HG02973 (cell line): ENCODE results near the gene LRRIQ3.

Source experiments
- ATAC-seq: cut with Tn5 transposase; IDR thresholded peaks from one replicate; pipeline ENCODE4 v1.9.1; 2021; ENCODE audit warnings: moderate library complexity; ENCODE audit not compliant: unreplicated experiment

LRRIQ3 gene

DNA sequence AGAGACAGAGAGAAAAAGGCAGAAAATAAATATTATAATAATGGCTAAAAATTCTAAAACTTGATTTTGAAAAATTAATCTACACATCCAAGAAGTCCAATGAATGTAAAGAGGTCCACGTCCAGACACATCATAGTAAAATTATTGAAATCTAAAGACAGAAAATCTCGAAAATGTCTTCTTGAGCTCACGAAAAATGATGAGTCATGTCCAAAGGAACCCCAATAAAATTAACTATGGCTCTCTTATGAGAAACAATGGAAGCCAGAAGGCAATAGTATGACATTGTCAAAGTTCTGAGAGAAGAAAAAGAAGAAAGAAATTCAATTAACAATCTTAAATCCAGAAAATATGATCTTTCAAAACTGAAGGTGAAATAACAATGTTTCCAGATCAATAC lies 84.6 kb downstream of the LRRIQ3 start:
- ATAC-seq, result no peak

DNA sequence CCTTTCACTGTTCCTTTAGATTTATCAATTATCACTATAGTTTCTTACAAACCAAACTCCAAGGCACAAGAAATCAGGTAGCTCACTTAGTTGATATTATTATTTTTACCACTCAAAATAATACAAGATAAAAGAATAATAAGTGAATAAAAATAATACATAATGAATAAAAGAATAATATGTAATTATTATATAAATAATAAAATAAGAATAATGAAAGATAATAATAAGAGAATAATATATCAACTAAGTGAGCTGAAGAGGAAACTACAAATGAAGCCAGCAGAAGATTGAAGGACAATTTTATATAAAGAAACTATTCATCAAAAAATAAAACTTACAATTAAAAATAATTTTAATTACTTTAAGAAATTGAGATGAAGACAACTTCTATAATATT lies 90.6 kb downstream of the LRRIQ3 start:
- no peak for ATAC-seq

DNA sequence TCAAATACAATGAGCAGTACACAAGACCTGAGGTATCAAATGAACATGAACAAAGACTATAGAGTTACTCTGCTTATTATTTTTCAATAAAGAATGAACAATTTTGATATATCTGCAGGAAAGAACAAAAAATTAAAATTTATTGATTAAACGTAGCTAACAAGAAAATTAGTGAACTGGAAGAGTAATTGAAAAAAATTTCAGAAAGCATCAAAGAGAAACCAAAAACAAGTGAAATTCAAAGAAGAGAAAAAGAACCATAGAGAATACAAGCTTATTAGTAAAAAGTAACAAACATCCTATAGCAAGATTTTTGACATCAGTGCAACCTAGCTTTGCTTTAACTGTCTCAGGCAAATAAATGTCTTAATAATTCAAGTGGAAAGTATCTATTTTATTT lies 106.6 kb downstream of the LRRIQ3 start:
- ATAC-seq, result no peak

DNA sequence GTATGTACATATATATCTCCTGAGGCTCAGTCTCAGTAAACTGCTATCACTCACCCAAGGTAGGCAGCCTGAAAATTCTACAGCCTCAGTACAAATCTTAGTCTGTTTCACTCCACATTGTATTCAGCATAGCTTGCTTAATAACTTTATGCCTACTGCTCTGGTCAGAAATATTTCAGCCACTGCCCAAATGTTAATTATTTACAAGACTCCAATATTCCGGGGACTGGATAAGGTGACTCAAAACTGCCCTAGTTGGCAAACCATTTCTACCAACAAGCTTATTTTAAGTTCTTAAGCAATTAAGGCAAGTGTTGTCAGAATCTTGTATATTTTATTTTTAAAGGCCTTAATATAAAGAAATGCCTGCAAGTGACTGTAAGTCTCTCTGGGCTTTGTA lies 114.8 kb downstream of the LRRIQ3 start:
- ATAC-seq, result no peak

DNA sequence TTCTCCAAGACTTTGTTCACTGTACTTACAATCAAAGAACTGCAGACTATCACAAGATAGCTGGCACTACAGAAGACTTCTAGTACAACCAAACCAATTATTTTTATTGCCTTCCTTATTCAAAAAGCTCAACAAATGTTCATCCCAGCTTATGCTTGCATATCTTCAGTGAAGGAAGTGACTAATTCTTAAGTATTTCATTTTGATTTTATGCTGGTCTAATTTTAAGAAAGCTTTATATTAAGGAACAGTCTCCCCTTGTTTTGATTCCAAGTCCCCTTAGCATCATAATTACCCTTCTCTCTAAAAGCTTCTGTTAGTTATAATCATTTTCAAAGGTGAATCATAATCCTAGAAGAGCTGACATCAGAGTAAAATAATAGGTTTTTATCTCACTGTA lies 132.9 kb downstream of the LRRIQ3 start:
- no peak for ATAC-seq

DNA sequence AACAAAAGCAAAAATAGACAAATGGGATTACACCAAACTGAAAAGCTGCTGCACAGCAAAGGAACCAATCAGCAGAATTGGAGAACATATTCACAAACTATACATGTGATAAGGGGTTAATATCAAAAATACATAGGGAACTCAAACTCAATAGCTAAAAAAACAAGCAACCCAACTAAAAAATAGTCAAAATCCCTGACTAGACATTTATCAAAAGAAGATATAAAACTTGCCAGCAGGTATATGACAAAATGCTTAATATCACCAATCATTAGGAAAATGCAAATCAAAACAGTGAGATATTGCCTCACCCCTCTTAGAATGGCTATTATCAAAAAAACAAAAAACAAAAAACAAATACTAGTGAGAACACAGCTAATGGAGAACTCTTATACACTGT lies 140.3 kb downstream of the LRRIQ3 start:
- no peak for ATAC-seq

DNA sequence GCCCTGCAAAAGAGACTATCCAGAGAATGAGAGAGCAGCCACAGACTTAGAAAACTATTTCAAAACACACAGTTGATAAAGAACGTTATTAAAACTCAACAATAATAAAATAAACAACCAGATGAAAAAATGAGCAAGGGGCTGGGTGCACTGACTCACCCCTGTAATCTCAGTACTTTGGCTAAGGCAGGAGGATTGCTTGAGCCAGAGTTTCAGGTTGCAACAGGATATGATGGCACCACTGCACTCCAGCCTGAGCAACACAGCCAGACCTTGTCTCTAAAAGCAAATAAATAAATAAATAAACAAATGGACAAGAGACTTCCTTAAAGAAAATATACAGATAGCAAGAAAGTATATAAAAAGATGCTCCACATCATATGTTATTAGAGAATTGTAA lies 144.6 kb downstream of the LRRIQ3 start:
- ATAC-seq, result no peak

DNA sequence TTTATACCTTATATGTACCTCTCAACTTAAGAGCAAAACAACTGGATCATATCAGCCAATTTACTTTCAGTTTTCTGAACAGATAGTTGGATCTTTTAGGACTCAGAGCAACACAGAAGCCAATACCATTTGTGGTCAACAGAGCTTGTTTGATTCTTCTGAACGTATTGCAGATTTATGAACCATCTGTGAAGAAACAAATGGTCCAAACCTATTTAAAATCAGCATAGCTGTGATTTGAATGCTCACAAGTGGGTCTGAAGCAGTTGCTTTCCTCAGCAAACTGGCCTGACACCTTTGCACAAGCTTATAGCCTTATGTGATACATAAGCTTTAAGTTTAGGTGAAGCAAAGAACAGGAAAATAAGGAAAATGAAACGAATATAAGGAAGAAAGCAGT lies 147.6 kb downstream of the LRRIQ3 start:
- no peak for ATAC-seq

DNA sequence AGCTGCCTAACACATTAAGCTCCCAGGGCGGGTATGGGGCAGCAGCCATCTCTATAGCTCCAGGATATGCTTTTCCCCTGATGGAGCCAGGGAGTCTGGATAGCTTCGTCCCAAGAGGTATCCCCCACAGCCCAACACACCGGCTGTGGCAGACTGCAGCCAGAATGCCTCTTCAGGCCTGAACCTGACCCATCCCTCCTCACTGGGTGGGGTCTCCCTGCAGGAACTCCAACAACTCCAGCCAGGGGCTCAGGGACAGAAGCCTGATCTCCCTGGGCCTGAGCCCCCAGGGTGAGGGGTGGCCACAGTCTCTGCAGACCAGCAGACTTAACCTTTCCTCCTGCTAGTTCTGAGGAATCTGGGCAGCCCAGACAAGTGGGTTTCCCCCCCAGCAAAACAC lies 159.9 kb downstream of the LRRIQ3 start:
- no peak for ATAC-seq

DNA sequence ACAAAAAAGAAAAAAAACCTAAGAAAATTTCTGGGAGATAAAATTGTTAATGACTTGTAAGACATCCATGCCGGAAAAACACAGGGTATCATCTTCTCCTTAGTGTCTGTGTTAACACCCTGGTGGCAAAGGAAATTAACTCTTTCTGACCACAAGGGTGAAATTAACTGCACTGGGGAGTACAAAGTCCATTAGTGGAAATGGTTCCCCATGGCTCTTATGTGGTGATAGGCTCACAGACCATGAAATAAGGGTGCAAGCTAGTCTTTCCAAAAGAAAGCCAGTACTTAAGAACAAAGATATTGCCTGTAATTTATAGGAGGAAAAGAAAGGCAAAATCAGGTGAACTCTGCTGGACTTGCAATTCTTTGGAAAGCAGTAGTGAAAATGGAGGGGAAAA lies 185.4 kb downstream of the LRRIQ3 start:
- no peak for ATAC-seq

DNA sequence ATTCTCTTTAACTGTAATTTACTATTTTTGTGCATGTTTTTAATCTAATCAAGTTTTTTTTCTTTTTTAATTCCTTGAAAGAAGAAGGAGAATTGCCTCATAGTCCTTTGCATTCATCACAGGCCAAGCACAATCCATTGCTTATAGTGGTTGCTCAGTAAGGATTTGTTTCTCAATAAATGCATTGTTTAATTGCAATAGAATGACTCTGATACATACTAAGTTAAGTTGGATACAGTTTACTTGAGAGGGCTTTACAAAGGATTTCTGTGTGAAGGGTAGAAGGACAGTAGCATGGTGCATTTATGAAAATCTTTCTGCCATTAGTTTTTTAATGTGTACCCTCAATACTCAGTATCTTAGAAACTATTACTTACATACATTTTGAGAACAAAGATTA lies 186.2 kb downstream of the LRRIQ3 start:
- no peak for ATAC-seq

DNA sequence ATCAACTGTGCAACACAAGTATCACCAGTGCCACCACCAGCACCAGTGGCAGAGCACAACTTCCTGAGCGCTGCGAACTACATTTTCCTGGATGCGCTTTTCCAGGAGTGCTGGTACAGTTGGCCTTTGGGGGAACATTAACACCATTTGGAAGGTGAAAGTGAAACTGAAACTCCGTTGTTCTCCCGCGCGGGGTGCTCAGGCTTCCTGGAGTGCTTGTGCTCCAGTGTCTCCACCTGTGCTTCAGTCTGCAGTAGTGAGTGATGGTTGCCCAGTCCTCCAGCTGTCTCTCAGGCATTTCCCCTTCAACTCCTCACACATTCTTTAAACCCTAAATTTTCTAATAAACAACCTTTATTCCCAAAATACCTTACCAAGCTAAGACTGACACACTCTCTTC lies 187.8 kb downstream of the LRRIQ3 start:
- no peak for ATAC-seq

DNA sequence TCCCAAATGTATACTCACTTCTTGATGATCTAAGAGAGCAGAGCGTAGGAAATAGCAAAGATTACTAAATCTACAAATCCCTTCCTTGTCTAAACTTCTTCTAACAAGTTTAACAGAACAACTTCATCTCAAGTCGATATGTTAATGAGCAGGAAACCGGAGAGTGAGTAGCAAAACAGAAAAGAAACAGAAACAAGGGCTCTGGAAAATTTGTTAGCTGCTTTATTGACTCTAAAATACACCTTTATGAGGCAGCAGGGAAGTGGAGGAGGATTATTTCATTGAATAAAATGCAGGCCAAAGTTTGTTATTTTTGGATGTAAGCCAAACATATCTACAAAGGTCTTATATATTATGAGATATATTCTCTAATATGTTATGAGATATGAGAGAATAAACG lies 192.4 kb downstream of the LRRIQ3 start:
- no peak for ATAC-seq

DNA sequence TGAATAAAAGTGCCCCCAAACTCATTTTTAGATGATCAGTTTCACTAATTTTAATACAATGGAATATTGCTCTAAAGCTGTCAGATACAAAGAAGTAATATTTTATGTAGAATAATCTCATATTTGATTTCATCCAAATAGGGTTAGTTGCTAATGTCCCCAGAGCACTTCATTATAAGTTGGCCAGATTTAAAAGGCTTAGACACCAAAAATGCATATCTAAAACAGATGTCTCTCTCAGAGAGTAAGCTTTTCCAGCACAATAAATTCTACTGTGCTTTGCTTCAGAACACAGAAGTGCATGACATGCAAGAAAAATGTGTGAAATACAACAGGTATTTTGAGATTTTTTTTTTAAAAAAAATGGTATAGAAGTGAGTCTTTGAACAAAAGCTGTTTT lies 194.2 kb downstream of the LRRIQ3 start:
- no peak for ATAC-seq

DNA sequence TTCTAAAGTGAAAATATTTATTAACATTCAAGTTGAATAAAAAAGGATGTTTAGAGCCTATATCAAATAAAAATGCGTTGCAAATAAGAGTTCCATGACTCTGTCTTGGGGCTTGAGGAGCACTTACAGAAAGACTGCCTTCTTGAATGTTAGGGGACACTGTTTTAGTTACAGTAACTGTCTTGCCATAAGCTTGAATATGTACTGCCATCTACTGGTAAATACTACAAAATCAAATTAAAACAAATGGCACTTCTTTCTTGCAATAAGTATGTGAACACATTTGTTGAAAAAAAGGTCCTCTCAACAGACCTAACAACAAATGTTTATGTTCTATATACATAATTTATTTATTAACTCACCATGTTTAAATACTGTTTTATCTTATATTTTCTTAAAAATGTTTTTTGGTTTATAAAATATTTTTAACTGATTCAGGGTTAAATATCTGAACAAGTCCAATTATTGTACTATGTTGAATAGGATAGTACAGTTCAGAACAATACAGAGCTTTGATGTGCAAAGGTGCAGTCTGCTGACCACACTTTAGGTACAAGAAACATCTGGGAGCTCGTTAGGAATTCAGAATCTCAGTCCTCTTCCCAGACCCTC lies 199.5 kb downstream of the LRRIQ3 start:
- ATAC-seq, result peak; percentile 73

DNA sequence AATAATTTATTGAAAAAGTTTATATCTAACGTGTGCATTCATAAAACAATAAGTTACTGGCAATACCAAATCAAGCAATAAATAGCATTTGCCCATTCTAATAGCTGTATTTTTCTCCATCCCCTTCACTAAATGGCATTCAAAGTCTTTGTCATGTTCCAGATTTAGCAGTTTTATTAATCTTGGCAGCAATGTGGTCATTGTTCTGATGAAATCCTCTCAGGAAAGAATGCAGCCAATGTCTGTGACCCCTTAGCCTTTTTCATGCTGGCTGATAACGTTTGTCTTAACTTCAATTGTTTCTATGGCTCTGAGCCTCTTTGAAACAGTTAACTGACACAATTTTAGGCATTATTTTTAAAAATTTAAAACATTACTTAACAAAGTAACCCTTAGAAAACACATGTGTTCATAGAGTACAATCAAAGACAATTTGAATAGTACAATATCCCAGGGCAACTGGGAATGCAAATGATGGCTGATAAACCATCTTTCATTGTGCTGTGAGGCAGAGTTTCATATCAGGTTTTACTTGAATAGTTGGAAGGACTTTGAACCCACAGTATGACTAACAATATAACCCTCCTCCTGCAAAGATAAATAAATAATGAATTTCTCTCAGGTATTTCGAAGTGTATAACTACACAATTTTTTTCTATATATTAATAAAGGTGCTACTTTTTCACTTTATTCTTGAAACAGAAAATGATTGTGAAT lies 217.5 kb downstream of the LRRIQ3 start:
- no peak for ATAC-seq

DNA sequence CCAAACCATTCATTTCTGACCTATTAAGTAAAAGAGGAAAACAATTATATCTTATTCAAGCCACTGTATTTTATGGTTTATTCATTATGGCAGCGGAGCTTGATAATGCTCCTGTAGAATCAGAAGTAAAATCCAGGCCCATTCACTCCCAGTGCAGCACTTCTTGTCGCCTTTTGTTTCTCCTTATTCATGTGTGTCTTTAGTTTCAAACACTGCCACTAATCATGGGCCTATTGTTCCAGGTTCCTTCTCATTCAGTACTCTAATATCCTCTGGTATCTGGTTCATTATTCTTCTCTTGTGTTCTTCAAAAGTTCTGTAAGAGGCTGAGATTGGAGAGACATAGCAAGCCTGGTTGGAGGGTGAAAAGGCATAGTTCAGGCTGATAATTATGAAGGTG lies 218.3 kb downstream of the LRRIQ3 start:
- ATAC-seq, result no peak

DNA sequence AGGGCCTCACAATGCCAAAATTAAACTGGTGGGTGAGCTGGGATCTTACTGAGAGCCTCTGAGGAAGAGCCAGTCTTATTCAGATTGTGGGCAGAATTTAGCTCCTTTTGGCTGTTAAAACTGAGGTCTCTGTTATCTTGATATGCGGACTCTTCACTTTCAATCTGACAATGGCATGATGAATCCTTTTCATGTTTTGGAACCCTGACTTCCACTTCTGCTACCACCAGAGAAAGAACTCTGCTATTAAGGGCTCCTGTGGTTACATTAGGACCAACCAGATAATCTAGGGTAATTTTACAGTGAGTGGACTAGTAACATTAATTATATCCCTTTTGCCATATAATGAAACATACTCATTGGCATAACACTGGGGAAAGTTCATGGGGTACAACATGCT lies 219.0 kb downstream of the LRRIQ3 start:
- no peak for ATAC-seq
